SK-MEL-5 (cell line): ENCODE data around the gene HNRNPR. TPM values are rescaled to one million over a fixed set of nuclear protein-coding genes. Genes with fewer than 3 reads are reported as not detected.
"Not testable (repeated sequence)": the region's sequence is repeated elsewhere in the genome, so short reads cannot be mapped to it uniquely, and the experiment has no call there.

Experiments
- DNase-seq: peaks from one replicate; pipeline ENCODE4 v3.0.0-alpha.2; 2016; ENCODE audit warnings: low read depth, low spot score
- in situ Hi-C: cut with HindIII; loops from 2 replicates; pipeline ENCODE4 v1.10.0; 2016; ENCODE audit warnings: low sequenced_read_pairs, high pct_unique_total_duplicates, low pct_unique_long_range_greater_than_20kb
- total RNA-seq: library from RNA; depleted of rRNA; stranded (reverse); fragments of >200 nt; shearing (Covaris generic); gene quantifications from 2 replicates; pipeline ENCODE4 v1.2.3, GENCODE V29; 2014

Gene HNRNPR
- total RNA-seq, 1 experiment from 2014 or later, result 110 TPM

DNA sequence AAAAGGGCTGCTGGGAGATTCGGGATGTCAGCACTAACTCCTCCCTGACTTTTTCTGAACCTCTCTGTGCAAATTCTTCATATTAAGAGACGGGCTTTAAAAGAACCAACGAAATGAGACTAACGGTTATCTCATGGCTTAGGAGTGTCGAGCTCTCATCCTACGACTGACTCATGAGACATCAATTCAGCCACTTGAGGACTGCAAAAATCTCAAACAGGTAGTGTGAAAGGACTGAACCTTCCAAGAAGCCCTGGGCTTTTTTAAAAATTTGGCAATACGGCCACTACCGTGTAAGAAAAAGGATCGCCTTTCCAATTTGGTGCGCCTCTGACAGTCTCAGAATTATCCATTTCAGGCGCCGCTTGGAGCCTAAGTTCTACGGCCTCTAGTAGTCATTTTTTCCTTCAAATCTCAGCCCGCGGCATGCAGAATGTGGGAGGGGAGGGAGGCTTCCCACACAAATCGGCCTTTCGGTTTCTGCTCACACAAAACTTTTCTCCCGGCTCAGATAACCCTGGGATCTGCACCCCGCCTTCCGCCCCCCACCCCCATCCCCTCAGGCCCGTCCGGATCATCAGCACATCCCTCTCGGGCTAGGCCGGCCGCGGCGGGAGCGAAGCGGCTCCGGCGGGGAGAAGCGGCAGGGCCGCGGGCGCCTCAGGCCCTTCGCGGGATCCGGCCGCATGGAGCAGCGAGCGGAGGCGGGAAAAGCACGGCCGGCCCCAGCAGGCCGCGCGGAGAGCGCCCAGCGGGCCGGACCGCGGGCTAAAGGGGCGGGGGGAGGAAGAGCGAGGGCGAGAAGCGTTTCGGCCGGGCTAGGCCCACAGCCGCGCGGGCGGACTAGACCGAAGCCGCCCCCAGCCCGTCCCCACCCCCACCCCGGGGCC is 618 bp downstream of the HNRNPR start:
- peak; percentile 42 for DNase-seq
- in situ Hi-C loops, result no loop called here

DNA sequence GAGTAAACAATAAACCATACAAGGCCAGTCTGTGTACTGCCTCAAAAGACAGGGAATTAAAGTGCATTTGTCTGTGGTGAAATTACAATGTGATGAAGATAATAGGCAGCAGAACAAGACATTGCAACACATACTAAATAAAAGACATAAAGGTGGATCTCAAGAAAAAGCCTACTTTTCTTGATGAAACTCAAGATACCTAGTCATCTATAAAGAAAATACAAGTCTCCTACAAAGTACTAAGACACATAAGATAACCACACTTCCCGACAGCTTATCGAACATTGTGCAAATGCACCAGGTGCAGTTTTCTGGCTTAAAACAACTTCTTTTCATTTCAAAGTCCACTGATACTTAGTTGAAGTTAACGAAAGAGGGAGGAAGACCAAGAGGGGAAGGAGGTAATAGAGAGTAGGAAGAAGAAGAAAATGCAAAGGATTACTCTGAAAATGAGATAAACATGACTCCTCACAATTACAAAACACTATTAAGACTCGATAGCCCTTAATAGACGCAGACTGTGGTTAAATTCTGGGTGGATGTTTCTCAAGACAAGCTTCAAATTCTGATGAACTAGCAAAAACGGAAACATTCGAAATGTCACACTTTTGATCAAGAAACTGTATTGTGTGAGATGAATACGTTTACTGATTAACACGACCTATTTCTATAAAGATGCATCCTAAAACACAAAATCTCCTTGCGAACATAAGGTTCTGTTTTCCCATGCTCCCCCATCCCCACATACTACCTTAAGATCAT is 2.0 kb downstream of the HNRNPR start:
- in situ Hi-C loops, result no loop called here
- DNase-seq, result peak; percentile 5

- in situ Hi-C loops, result no loop called here
- no peak for DNase-seq
Measured at GRCh38 chr1:23339632-23340031, 4.5 kb downstream of the HNRNPR start.

DNA sequence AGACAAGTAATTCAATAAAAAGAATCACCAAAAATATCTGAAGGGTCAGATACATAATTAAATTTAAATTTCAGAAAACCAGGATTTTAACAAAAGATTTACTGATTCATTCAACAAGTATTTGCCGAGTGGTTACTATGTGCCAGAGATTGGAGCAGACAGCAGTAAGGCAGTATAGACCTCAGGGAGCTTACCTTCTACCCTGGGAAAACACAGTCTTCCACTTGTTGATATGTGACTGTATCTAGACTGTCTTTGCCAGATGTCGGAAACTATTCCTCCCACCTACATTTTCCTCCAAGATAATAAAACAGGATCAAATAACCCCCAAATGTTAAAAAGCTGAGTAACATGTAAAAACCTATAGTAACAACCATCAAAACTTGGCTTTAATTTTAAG is 6.2 kb downstream of the HNRNPR start:
- no peak for DNase-seq
- in situ Hi-C loops, result no loop called here

DNA sequence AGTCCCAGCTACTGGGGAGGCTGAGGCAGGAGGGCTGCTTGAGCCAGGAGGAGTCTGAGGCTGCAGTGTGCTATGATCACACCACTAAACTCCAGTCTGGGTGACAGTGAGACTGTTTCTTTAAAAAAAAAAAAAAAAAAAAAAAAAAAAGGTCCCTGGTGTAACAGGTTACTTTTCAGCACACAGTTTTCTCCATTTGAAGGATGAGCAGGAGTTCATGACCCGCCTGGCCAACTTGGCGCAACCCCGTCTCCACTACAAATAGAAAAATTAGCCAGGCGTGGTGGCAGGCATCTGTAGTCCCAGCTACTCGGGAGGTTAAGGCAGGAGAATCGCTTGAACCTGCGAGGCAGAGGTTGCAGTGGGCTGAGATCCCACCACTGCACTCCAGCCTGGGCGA is 12.4 kb downstream of the HNRNPR start:
- in situ Hi-C loops, result no loop called here
- DNase-seq, result no peak

- in situ Hi-C loops, result no loop called here
- DNase-seq, result no peak
Measured at GRCh38 chr1:23330846-23331245, 13.2 kb downstream of the HNRNPR start.

DNA sequence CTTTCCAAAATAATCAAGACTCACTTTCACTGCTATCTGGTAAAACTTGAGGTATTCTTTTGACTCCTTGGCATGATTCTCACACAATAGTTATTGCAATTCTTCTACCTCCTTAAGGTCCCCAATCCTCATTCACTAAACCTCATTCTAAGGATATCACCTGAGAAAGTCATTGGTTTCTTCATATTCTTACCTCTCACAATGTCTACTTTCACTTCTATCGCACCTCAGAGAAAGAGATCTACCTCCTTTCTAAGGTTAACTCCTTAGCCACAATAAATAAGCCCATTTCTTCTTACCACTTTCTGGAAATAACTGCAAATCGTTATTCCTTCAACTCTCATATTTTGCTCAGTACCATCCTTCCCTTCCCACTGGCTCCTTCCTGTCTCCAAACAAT is 18.7 kb downstream of the HNRNPR start:
- no peak for DNase-seq
- in situ Hi-C loops, result no loop called here

DNA sequence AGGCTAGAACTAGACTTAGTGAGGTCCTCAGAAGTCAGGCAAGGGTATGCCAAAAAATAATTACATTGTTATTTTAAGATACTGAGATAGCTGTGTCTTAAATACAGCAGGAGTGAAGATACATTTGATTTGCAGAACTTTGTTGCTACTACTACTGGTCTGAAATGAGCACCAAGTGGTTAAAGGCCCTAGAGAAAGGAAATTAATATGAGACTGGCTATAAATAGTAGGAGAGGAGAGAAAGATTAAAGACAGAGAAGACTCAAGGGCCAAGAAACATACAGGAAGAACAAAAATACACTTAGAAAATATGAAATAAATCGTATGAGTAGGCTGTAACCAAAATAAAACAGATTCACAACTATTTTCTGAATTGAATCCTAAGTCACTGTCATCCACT is 21.3 kb downstream of the HNRNPR start:
- in situ Hi-C loops, result no loop called here
- no peak for DNase-seq

- DNase-seq, in situ Hi-C loops: not testable (repeated sequence)
Measured at GRCh38 chr1:23310280-23310679, 33.8 kb downstream of the HNRNPR start.

- in situ Hi-C loops, result no loop called here
- DNase-seq, result no peak
Measured at GRCh38 chr1:23304140-23304620, 39.9 kb downstream of the HNRNPR start.

DNA sequence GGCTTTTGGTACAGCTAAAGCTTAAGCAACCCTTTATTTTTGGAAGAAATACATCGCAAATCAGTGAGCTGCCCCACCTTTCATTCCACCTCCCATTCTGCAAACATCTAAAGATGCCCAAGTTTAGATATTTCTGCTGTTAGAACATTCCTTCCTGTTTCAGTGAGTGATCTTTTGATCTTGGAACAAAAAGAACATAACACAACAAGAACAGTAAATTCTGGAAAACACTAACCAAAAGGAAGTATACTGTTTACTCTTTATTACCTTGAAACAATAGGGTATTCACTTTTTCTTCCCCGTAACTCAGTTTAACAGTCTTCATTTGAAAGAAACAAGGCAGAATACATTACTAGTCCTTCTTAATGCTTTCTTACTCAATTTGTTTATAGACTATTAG is 40.6 kb downstream of the HNRNPR start:
- DNase-seq, result no peak
- in situ Hi-C loops, result no loop called here

DNA sequence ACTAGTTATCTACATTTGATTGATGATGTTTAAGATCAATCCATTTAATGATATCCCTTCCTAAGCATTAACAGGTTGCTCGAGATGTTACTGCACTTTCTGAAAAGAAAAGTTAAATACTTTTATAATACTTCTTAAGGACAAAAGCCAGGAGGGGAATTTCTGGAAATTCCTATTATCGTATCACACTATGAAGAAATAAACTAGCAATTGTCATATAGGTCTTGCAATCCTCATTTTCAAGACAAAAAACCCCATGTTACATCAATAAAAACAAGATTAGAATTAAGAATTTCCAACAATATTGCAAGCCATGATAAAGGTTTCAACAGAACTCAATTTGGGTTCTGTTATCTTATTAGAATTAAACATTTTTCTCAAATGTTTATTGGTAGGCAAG is 47.2 kb downstream of the HNRNPR start:
- in situ Hi-C loops, result no loop called here
- DNase-seq, result no peak

- in situ Hi-C loops, result no loop called here
Measured at GRCh38 chr1:23291706-23292105, 52.4 kb downstream of the HNRNPR start.

GRCh38 chr1:23290836-23291565 is 53.1 kb downstream of the HNRNPR start:
- in situ Hi-C loops, result no loop called here

More at GRCh38 chr1:23291706-23292105, 52.4 kb downstream of the HNRNPR start:
- no peak for DNase-seq

DNA sequence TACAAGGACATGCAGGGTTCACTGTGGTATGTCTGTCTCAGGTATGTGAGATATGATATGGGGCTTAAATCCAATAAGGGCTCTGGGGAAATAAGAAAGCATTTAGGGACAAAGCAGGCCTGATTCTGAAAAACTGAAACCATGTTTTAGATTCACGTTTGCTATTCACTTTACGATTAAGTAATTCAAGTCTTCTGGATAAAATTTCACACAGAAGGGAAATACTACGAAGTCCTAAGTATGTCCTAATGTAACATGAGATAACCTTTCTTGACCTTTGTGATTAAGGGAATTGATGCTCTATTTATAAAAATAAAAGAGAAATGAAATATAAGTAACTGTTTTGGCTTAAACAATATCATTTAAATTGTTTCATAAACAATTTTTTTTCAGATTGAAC is 55.4 kb downstream of the HNRNPR start:
- in situ Hi-C loops, result no loop called here
- no peak for DNase-seq

More at GRCh38 chr1:23290836-23291565, 53.1 kb downstream of the HNRNPR start:
- no peak for DNase-seq

DNA sequence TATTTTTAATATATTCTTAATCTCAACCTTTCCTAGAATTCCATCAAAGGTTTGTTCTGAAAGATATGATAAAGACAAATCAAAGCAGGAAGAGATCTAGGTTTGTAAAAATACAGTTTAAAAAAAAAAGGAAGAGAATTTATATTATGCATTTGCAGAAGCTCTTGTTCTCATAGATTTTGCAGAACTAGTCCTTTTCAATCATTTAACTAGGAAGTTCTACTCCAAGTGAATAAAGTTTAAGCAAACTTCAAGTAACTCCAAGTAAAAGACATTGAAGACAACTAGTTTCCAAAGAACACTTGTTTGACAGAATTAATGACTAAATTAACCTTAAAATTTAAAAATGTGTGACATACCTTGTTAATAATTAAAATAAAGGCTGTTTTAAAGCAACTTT is 55.9 kb downstream of the HNRNPR start:
- in situ Hi-C loops, result no loop called here
- DNase-seq, result no peak

DNA sequence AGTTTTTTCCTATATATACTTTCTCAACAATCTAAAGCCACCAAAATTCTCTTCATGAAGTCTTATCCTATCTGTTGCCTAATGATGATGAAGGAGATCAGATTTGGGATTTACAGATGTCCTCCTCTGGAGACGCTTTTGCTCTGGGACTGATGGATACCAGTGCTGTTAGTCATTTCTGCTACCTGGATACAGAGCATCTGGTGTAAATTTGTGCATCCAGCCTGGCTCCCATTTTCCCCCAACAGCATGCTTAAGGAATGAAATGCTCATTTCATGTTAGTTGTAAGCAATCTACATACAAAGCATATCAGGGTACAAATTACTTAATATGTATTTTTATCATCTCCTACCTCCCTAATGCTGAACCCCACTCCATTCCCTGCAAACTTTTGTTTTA is 57.7 kb downstream of the HNRNPR start:
- DNase-seq, result no peak
- in situ Hi-C loops, result no loop called here
